Mesenteric fat pad (tissue), 1 donor: ENCODE data around the gene WIPF1. TPM values are rescaled to one million over a fixed set of nuclear protein-coding genes. Genes with fewer than 3 reads are reported as not detected.
"Not testable (repeated sequence)": the region's sequence is repeated elsewhere in the genome, so short reads cannot be mapped to it uniquely, and the experiment has no call there.

Source experiments
- DNase-seq: peaks from one replicate; pipeline ENCODE4 v3.0.0-alpha.2; 2020; ENCODE audit warnings: low spot score
- total RNA-seq: library from RNA; stranded (reverse); fragmentation: NEBNext Ultra II Directional; extraction: Animal tissue kit (Norgen Biotek cat#: 25700); gene quantifications from one replicate; pipeline ENCODE4 v1.2.1, GENCODE V29; 2021
- donor health status: DM: yes; HTN: yes; CAD: no.

WIPF1 gene
- total RNA-seq, 1 donor from 2014 or later: 84.0 TPM

DNA sequence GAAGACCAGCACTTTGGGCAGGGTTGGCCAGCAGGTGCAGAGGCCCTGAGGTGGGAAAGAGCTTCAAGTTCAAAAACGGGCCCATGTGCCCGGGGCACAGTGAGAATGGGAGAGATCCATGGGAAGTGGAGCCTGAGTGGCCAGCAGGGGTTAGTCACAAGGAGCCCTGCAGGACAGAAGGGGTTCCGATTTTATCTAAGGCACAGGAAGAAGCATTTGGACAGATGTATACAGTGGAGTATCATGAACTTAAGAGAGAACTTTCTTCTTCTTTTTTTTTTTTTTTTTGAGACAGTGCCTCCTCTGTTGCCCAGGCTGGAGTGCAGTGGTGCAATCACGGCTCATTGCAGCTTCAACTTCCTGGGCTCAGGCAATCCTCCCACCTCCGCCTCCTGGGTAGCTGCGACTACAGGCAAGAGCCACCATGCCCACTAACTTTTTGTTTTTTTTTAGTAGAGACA lies 24.0 kb downstream of the WIPF1 start:
- no peak for DNase-seq

DNA sequence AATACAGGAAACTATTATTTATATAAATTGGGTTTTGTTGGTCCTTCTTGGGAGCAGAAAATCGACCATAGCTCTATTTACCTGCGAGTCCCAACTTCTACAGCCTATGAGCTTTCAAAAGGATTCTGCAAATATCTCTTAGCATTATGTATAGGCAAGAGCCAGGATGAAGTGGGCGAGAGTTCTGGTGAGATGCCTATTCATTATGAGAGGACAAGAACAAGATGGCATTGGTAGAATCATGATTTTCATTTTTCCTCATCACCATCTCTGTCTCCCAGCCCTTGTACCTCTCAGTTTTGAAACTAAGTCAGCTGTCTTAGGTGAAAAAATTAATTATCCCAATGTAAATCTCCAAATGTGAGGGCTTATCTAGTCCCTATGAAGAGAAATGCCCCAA lies 25.0 kb downstream of the WIPF1 start:
- DNase-seq: no peak

DNA sequence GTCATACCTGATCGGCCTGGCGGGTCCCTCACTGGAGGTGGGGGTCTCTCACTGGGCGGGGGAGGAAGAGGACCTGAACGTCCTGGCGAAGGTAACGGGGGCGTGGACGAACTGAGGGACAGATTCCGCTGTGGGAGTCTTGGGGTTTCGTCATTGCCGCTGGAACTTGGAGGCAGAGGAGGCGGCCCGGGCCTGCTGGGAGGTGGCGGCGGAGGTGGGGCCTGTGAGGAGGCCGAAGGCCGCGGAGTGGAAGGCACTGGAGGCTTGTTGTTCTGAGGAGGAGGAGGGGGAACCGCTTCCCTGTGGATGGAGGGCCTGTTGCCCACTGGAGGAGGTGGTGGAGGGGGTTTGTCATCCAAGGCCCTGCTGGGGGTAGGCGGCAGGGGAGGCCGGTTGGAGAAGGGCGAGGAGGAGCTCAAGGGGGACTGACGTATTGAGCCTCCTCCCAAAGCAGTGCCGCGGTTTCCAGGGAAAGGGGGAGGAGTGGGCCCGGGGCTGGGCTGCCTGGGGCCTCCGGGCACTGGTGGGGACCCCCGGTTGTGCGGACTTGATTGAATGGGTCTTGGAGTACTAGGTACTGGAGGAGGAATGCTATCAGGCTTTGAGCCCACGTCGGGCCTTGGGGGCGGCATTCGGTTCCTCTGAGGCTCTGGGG lies 25.8 kb downstream of the WIPF1 start:
- no peak for DNase-seq

DNA sequence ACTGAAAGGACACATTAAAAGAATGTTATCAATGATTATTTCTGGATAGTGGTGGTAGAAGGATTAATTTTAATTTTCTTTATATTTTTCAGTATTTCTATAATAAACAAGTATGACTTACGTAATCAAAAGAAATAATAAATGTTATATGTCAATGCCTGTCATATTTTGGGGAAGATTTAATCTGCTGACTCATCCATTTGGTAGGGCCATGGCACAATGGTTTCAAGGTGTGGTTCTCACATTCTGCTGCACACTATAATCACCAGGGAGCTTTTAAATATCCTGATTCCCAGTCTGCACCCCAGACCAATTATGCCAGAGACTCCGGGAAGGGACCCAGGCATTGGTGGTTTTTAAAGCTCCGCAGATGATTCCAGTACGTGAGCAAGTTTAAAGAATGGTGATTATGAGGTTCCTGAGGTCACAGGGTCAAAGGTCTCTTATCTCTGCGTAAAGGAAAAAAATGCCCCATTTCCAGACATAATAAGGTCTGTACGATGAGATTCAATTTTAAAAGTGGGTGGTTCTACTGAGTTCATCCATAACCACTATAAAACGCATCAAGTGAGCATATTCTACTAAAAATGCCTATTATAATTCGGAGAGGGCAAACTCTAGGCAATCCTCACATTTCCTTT lies 27.2 kb downstream of the WIPF1 start:
- DNase-seq: no peak

DNA sequence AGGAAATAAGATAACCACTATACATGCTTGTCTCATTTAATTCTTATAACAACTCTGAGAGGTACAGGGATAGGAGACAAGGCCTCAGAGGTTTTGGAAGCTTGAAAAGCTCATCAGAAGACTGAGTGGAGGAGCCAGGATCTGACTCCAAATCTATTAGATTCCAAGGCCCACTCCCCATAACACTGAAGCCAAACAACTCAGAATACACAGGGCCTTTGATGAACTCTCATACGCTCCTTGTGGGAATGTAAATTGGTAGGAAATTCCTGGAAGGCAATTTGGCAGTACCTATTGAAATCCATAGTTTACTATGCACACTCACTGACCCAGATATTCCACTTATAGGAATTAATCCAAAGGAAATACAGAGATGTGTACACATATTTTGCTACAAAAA lies 27.9 kb downstream of the WIPF1 start:
- DNase-seq: no peak

DNA sequence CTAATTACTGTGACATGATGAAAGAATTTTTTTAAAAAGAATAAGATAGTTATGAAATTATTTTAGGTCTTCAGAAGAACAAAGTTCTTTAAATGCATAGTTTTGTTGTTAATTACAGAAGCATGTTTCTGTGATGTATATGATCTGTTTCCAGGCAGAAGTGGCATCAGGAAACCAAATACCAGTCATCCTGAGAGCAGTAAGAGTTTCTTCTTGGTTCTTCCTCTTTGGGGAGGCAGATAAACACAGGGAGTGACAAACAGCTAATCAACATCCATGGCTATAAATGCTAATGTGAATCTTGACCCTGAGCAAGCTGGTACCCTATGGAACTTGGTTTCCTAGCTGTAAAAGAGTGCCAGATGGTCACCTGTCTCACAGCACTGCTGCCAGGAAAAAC lies 29.2 kb downstream of the WIPF1 start:
- no peak for DNase-seq

DNA sequence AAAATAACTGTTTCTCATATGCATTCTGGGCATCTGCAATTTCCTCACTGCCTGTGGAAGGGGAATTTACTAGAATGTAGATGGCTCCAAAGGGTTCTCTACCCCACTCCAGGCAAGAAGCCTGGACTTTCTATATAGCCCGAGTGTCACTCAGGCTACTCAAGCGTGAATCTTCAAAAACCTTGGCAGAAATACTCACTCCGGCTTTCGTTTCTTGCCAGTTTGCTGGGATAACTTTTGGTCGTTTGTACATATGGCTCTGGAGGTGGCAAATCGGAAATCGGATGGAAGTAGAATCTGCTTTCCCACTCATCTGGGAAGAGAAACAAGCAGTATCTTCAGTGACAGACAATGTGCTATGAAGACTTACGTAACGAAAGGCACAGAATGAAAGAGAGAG lies 30.7 kb downstream of the WIPF1 start:
- DNase-seq: no peak

DNA sequence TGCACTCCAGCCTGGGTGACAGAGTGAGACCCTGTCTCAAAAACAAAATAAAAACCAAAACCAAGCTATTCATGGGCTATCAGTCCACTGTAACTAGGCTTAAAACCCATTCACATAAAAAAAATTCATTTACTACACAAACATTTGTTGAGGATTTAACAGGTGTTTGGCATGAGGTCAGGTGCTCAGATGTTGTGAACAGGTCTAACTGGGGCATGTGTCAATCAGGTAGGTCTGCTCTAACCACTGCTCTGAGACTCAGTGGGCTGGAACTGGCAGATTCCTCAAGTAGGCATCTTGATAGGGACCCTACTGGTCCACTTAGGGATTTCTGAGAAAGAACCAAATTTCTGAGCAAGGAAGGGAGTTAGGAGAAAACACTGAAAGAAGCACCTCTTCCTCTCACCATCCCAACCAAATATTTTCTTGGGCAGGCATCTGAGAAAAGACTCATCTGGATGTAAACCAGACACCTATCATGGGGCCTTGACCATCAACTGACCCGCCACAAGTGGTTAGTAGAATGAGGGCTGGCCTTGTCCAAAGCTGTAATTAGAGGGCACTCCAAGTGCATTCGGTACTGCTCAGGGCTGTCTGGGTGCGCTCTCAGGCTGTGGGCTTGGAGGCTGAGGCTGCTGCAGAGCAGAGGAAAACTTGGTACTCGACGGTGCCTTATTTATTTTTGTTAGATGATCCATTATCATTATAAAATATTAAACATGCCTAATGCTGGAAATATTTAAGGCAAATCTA lies 33.9 kb downstream of the WIPF1 start:
- DNase-seq: no peak

DNA sequence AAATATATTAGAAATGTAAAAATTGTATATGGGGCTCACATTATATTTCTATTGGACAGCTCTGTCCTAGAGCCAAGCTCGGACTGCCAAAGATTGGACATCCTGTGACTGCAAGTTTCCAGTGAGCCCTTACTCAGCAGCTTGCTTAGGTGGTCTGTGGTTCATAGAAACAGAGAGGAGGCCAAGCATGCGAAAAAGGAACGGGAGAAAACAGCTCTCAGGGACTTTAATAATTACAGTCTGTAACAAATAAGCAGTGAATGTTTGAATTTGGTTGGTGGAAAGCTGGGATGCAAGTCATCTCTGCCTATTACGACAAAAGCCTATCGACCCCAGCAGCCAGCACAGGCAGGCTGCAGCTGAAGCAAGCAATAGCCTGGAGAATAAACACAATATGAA lies 35.6 kb downstream of the WIPF1 start:
- DNase-seq: no peak

DNA sequence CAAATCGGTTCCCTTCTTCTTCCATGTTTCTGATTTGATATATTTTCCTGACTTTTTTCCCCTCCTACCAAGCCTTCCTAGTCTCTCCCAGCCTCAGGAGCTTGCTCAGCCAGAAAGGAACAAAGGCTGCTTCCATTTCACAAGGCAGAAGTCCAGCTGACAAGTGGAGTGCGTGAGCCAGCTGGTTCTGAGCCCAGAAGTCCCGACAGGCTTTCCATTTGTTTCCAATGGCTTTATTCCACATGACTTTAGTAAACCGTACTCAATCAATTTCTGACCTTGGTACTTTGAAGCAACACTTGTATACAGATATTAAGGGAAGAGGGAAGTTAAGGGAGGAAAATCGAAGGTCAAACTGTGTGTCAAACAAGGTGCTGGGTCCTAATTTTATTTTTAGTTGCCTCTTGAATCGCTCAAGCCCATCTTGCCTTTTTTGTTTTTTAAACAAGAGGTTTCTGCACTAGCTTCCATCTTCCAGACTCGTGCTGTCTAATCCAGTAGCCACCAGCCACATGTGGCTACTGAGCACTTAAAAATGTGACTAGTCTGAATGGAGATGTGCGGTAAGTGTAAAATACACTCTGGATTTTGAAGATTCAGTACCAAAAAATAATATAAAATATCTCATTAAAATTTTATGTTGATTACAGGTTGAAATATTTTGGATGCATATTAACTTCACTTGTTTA lies 36.2 kb downstream of the WIPF1 start:
- DNase-seq: no peak

DNA sequence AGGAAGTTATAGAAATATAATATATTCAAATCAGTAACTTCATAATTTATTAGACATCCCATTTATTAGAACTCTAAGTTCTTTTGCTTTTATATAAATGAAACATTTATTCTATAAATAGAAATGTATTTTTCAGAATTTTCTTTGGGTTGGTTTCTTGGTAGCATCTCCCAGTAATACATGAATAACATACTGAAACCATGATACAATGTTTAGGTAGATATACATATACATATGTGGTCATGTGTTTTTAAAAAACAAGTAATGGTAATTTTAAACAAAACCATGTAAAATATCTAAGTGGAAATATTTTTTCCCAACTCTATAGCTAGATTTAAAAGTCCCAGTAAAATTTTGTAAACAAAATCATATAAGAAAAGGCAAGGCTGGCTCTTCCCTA lies 36.9 kb downstream of the WIPF1 start:
- DNase-seq: no peak

DNA sequence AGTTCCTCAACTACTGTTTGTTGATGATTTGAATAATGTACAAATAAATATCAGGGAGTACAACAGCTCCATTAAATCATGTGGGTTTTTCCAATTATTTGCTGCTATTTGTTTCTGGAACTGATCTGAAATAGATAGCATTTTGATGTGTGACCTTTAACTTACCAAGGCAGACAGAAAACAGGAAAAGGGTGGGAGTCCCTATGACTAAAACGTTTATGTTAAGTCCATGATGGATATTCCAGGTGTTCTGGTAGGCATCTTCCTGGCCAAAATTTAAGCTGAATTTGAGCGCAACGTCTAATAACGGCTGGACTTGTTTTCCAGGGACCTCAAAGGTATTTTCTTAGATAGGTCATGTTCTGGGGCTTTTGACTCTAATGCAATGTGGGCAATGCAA lies 41.6 kb downstream of the WIPF1 start:
- no peak for DNase-seq

DNA sequence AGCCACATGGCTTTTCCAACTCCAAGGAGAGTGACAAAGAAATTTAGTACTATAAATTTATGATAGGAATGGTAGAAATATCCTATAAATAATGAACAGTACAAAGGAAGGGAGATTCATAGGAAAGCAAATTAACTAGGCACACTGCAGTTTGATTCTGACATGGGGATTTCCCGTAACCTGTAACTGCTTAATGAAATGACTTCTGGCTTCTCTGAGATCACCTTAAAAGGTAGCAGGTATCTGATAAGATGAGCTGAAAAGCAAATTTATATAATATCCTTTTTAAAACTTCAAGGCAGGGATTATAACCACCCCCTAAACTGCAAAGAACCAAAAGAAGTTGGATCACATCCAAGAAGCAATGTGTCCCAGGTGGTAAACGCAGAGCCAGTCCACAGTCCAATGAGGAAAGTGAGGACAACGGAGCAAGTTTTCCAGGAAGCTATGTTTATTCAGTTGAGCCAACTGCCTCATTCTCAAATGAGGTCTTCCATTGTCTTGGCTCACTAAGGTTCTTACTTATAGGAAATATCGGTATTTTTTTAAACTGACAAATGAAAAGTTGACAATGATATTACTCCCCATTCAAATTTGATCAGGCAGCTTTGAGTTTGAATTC lies 43.0 kb downstream of the WIPF1 start:
- DNase-seq: no peak

DNA sequence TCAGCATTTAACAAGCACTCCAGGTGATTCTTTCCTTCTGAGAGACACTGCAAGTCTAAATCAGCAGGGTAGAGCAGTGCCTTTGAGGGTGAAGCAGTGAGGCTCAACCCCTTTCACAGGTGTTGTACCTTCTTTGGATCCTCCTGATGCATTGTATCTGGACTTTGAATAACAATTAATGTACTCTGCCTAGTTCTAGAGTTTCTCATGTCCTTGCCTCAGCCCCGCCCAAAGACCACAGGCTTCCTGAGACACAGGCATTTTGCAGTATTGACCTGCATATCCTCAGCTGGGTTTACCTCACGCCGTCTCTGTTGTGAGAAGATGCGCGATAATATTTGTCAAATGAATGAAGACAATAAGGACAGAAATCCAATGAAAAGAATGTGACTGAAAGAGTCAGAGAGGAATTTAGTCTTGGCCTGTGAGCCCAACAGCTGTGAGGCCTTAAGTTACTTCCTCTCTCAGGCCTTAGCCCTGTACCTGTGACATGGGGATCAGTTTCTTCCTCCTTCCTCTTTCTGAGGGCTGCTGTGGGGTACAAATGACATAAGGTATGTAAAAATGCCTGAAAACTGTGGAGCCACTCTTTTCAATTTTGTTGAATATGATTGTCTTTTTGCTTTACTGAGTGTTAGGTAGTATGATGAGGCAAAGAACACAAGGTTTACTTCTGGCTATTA lies 43.7 kb downstream of the WIPF1 start:
- DNase-seq: no peak

DNA sequence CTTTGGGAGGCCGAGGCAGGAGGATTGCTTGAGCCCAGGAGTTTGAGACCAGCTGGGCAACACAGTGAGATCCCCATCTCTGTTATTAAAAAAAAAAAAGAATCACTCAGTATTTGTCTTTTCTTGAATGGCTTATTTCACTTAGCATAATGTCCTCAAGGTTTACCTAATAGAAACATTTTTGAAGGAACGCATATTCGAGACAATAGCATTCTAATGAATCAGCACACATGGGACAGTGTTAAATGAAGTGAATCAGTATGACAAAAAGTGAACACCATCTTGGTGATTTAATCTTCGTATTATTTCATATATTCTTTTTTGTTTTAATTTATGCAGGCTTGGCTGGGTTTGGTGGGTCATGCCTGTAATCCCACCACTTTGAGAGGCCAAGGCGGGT lies 44.7 kb downstream of the WIPF1 start:
- no peak for DNase-seq

DNA sequence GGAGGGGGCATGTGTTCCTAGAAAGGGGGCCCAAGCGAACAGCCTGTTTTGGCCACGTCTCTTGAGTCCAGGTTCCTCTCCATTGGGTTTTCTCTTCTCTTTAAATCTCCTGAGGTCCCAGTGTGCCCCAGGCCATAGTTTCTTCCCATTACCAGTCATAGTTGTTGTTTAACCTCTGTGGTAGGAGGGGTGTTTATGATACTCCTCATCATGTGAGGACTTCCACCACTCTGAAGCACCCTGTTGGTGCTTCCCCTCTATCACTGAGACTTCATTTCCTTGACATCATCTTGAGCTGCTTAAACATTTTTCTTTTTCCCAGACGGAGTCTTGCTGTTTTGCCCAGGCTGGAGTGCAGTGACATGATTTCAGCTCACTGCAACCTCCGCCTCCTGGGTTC lies 45.9 kb downstream of the WIPF1 start:
- DNase-seq: no peak

DNA sequence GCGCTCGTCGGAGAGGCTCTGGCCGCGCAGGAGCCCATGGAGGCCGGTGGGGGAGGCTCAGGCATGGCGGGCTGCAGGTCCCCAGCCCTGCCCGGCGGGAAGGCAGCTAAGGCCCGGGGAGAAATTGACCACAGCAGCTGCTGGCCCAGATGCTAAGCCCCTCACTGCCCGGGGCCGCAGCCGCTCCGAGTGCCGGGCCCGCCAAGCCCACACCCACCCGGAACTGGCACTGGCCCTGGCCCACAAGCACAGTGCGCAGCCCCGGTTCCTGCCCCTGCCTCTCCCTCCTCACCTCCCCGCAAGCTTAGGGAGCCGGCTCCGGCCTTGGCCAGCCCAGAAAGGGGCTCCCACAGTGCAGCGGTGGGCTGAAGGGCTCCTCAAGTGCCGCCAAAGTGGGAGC lies 49.0 kb downstream of the WIPF1 start:
- not testable (repeated sequence) for DNase-seq

DNA sequence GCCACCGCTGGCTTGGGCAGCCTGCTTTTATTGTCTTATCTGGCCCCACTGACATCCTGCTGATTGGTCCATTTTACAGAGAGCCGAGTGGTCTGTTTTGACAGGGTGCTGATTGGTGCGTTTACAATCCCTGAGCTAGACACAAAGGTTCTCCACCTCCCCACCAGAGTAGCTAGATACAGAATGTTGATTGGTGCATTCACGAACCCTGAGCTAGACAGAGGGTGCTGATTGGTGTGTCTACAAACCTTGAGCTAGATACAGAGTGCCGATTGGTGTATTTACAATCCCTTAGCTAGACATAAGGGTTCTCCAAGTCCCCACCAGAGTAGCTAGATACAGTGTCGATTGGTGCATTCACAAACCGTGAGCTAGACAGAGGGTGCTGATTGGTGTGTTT lies 49.6 kb downstream of the WIPF1 start:
- not testable (repeated sequence) for DNase-seq

DNA sequence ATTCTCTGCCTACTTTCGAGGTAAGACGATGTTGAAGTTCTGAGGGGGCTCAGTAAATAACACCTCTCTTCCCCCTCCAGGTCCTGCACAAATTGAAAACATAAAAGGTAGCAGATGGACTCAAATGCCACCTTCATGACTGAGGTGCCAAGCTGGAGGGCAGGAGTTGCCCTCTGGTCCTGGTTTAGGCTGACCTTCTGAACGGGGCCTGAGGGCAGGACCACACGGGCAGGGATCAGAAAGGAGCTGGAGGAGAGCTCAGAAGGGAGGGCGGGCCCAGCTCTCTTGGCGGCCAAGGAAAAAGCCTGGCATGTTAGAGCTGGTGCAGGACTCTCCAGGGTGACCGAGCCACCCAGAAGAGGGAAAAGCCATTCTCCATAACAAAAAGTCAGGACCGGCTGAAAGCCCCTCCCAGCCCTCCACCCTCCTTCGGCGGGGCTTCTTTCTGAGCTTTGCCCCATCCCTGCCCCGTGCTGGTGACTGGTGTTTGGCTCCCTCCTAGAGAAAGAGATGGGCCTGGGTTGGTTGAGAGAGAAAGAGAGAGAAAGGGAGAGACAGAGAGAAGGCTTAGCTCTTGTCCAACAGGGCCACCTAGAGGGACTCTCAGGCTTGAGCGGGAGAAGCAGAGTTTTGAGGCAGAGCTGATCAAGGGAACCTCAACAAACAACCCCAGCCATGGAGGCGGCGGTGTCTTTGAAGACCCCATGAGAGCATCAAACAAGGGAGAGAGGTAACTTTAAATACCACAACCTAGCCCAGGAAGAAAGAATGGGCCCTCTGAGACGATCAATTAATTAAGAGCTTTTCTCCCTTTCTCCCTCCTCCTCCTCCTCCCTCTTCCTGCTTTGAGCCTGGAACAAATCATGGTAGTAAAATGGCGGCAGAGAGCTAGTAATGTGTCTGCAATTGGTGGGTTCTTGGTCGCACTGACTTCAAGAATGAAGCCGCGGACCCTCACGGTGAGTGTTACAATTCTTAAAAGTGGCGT lies 50.8 kb downstream of the WIPF1 start:
- no peak for DNase-seq

DNA sequence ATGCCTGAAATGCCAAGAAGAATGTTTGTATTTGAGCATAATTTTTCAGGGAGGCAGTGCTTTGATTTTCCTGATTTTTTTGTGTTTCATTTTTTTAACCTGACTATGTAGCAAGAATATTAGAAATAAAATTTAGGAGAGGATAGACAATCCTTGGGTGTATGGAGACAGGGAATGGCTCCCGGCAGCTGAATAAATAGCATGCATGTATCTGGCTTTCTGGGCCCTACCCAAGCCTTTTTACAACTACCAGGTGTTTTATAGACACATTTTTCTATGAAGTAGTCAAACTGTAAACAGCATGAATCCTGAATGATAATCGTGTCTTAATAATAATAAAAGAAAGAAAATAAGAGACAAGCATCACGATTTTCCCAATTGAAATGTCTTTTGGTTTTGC lies 52.4 kb downstream of the WIPF1 start:
- DNase-seq: no peak
